Lung (tissue), 12 donors: ENCODE results near the gene GFI1B. TPM values are rescaled to one million over a fixed set of nuclear protein-coding genes. Genes with fewer than 3 reads are reported as not detected.
"Not testable (repeated sequence)": the region's sequence is repeated elsewhere in the genome, so short reads cannot be mapped to it uniquely, and the experiment has no call there.

ENCODE experiments used
- ATAC-seq: fragments of 200-7000 bp; cut with Tn5 transposase; one replicate; pipeline ENCODE4 v1.9.1; 2020; ENCODE audit warnings: moderate number of reproducible peaks; ENCODE audit not compliant: insufficient read depth, low FRiP score
- DNase-seq, 3 donors: peaks; one replicate each; pipeline ENCODE4 v3.0.0-alpha.2; 2013 to 2017
- H3K27ac ChIP-seq, 2 donors: one replicate each; pipeline ENCODE4 v1.5.1; 2013; ENCODE audit warnings: mild to moderate bottlenecking in 2 of 2, moderate library complexity in 2 of 2, control low read depth in 1 of 2, inconsistent platforms in 1 of 2, low read depth in 1 of 2, low read length in 1 of 2
- H3K27me3 ChIP-seq, 3 donors: one replicate each; pipeline ENCODE4 v1.5.1; 2013; ENCODE audit warnings: low read length in 2 of 3; ENCODE audit not compliant: control insufficient read depth in 3 of 3, insufficient read depth in 3 of 3
- H3K36me3 ChIP-seq, 4 donors: one replicate each; pipeline ENCODE4 v1.5.1; 2013; ENCODE audit warnings: low read length in 4 of 4, mild to moderate bottlenecking in 1 of 4, moderate library complexity in 1 of 4; ENCODE audit not compliant: control insufficient read depth in 4 of 4, insufficient read depth in 4 of 4
- H3K4me1 ChIP-seq, 5 donors: one replicate each; pipeline ENCODE4 v1.5.1; 2013; ENCODE audit warnings: low read length in 5 of 5, mild to moderate bottlenecking in 2 of 5, moderate library complexity in 1 of 5; ENCODE audit not compliant: control insufficient read depth in 5 of 5, insufficient read depth in 5 of 5
- H3K4me3 ChIP-seq: one replicate; pipeline ENCODE4 v1.5.1; 2013; ENCODE audit warnings: mild to moderate bottlenecking, control low read depth, moderate library complexity
- H3K9ac ChIP-seq, 2 donors: one replicate each; pipeline ENCODE4 v1.5.1; 2013; ENCODE audit warnings: low read length in 2 of 2, control low read depth in 1 of 2; ENCODE audit not compliant: insufficient read depth in 1 of 2
- H3K9me3 ChIP-seq, 4 donors: one replicate each; pipeline ENCODE4 v1.5.1; 2013; ENCODE audit warnings: low read length in 3 of 4, mild to moderate bottlenecking in 1 of 4, moderate library complexity in 1 of 4; ENCODE audit not compliant: control insufficient read depth in 4 of 4, insufficient read depth in 3 of 4
- WGBS, 2 donors: extraction: QIAGEN DNeasy Blood & Tissue Kit; methylation state at CpG; one replicate each; pipeline ENCODE4 v1.1.7; 2013; 5-methylcytosine and 5-hydroxymethylcytosine counted together
- polyA plus RNA-seq, 2 donors: library from polyadenylated mRNA; stranded (reverse); fragments of 200-250 nt; gene quantifications; one replicate each; pipeline ENCODE4 v1.2.1, GENCODE V29; 2013
- total RNA-seq, 2 donors: library from RNA; depleted of rRNA in 1 of 2; stranded (reverse); fragments of >200 nt in 1 of 2; gene quantifications; one replicate each; pipeline ENCODE4 v1.2.1, GENCODE V29; 2014 to 2021
- TF ChIP-seq, protein P1 (sequence below): IDR thresholded peaks from 2 replicates; pipeline ENCODE4 v1.5.1; 2012; ENCODE audit warnings: mild to moderate bottlenecking; ENCODE audit errors: control extremely low read depth, extremely low read depth
- donor health status: control.
- donor health status: control.
- donor health status: Bipolar disorder and iron deficiency.
- donor health status: healthy.
- donor health status: DM: yes; HTN: yes; CAD: no.

The GFI1B gene
- total and polyA plus RNA-seq, 4 donors, result 0.25 to 1.4 (median 0.76) TPM

DNA sequence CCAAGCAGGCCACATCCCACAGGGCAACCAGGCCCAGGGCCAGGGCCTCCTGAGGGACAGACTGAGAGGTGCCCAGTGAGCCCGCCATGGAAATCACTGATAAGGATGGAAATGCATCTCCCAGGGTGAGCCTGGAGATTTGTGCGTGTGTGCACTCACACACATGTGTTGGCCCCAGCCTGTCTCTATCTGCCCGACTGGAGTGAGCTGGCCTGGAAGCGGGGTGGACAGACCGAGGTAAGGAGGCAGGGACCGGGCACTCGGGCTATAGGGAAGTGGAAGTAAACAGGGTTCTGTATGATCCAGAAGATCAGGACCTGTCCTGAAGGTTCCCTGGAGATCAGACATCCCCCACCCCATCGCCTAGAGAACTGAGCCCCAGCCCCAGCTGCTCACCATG, 17.4 kb downstream of the GFI1B start:
- ATAC-seq (no peak), DNase-seq (no peak)
- Histone ChIP-seq H3K36me3 (no peaks in the 10 kb centered on the region), H3K4me1 (peaks cover 0 to 13% (median 0%) of the 10 kb centered on the region in 5 donors), H3K9ac (no peak overlapping the region), H3K9me3 (no peaks in the 10 kb centered on the region), H3K4me3 (no peak overlapping the region), H3K27me3 (peaks cover 0 to 2% (median 0%) of the 10 kb centered on the region in 3 donors), H3K27ac (no peak overlapping the region)
- TF ChIP-seq, protein P1, sequence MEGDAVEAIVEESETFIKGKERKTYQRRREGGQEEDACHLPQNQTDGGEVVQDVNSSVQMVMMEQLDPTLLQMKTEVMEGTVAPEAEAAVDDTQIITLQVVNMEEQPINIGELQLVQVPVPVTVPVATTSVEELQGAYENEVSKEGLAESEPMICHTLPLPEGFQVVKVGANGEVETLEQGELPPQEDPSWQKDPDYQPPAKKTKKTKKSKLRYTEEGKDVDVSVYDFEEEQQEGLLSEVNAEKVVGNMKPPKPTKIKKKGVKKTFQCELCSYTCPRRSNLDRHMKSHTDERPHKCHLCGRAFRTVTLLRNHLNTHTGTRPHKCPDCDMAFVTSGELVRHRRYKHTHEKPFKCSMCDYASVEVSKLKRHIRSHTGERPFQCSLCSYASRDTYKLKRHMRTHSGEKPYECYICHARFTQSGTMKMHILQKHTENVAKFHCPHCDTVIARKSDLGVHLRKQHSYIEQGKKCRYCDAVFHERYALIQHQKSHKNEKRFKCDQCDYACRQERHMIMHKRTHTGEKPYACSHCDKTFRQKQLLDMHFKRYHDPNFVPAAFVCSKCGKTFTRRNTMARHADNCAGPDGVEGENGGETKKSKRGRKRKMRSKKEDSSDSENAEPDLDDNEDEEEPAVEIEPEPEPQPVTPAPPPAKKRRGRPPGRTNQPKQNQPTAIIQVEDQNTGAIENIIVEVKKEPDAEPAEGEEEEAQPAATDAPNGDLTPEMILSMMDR, result no peak
- WGBS, 2 donors, result 75 to 79% methylated on average over 8 of the region's 8 CpGs

DNA sequence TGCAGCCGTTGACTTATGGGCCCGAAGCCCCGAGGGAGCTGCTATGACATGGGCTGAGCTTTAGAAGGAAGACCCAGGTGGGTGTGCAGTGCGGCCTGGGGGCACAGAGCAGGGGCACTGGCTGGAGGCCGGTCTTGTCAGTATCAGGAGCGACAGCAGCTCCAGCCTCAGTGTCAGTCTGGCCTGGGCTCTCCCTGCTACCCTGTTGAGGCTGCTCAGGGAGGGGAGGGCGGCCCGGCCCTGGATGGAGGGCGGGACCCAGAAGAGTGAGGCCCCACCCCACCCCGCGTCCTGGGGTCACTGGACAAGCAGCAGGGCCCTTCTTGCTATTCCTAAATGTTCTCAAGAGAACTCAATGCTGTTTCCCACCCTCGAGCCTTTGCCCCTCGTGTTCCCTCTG, 18.0 kb downstream of the GFI1B start:
- DNase-seq, result no peak

GRCh38 chr9:132997591-132997990, 19.1 kb downstream of the GFI1B start:
- no peaks in the 10 kb centered on the region for H3K36me3 ChIP-seq
- no peak overlapping the region for H3K4me3 ChIP-seq
- no peak for ATAC-seq
- H3K4me1 ChIP-seq, result peaks cover 0 to 13% (median 0%) of the 10 kb centered on the region in 5 donors
- H3K27me3 ChIP-seq, result peaks cover 0 to 2% (median 0%) of the 10 kb centered on the region in 3 donors
- H3K9ac ChIP-seq, result no peak overlapping the region
- TF ChIP-seq, protein P1, result no peak
- WGBS, 2 donors, result 50 to 71% methylated on average over 4 of the region's 4 CpGs
- no peak for DNase-seq
- H3K9me3 ChIP-seq, result no peaks in the 10 kb centered on the region
- H3K27ac ChIP-seq, result no peak overlapping the region

More for the DNA sequence above, 18.0 kb downstream of the GFI1B start:
- TF ChIP-seq, protein P1, result no peak
- no peak overlapping the region for H3K4me3 ChIP-seq
- H3K9me3 ChIP-seq, result no peaks in the 10 kb centered on the region
- H3K27ac ChIP-seq, result no peak overlapping the region
- ATAC-seq, result no peak
- H3K9ac ChIP-seq, result no peak overlapping the region
- peaks cover 0 to 13% (median 0%) of the 10 kb centered on the region in 5 donors for H3K4me1 ChIP-seq
- no peaks in the 10 kb centered on the region for H3K36me3 ChIP-seq
- peaks cover 0 to 2% (median 0%) of the 10 kb centered on the region in 3 donors for H3K27me3 ChIP-seq
- WGBS, 2 donors, result 66 to 75% methylated on average over 13 of the region's 13 CpGs

- not testable (repeated sequence) for DNase-seq, H3K9me3 ChIP-seq, H3K9ac ChIP-seq, H3K27me3 ChIP-seq, H3K4me3 ChIP-seq, H3K27ac ChIP-seq, H3K36me3 ChIP-seq, ATAC-seq
- peaks cover 0 to 13% (median under 1%) of the 10 kb centered on the region in 5 donors for H3K4me1 ChIP-seq
- WGBS, 2 donors, result 73 to 79% methylated on average over 3 to 4 of the region's 4 CpGs
Observed at GRCh38 chr9:132998221-132998620, 19.7 kb downstream of the GFI1B start.
